ENCODE measurements around the gene KCNN4.

Gene KCNN4

GRCh38 chr19:43729919-43730318 lies 50.9 kb downstream of the KCNN4 start:
- no peak for TF ChIP-seq CTCF (IDR thresholded peaks at IDR 0.05; ENCODE audit: low read depth, low read length)
- no peak for DNase-seq (ENCODE audit: low read depth in 2 of 2)
- H3K4me3 ChIP-seq (replicated peaks in 1 of 2; ENCODE audit: low read depth in 2 of 2, low read length in 2 of 2), result no peak overlapping the region

GRCh38 chr19:43727593-43727853 lies 53.2 kb downstream of the KCNN4 start:
- no peak for TF ChIP-seq CTCF (IDR thresholded peaks at IDR 0.05; ENCODE audit: low read depth, low read length)
- DNase-seq (ENCODE audit: low read depth in 2 of 2), result no peak
- H3K4me3 ChIP-seq (replicated peaks in 1 of 2; ENCODE audit: low read depth in 2 of 2, low read length in 2 of 2), result no peak overlapping the region

GRCh38 chr19:43726736-43727592 lies 53.8 kb downstream of the KCNN4 start:
- peak in 1 of 2 donors; percentile 29 for DNase-seq (ENCODE audit: low read depth in 2 of 2)
- H3K4me3 ChIP-seq (replicated peaks in 1 of 2; ENCODE audit: low read depth in 2 of 2, low read length in 2 of 2), result no peak overlapping the region
- TF ChIP-seq CTCF (IDR thresholded peaks at IDR 0.05; ENCODE audit: low read depth, low read length), result no peak

- TF ChIP-seq CTCF (IDR thresholded peaks at IDR 0.05; ENCODE audit: low read depth, low read length), result no peak
- no peak overlapping the region for H3K4me3 ChIP-seq (replicated peaks in 1 of 2; ENCODE audit: low read depth in 2 of 2, low read length in 2 of 2)
- DNase-seq (ENCODE audit: low read depth in 2 of 2), result peak; percentile 17 to 18
These were observed 55.3 kb downstream of the KCNN4 start for GRCh38 chr19:43725468-43725867.

GRCh38 chr19:43724896-43725295 lies 55.9 kb downstream of the KCNN4 start:
- TF ChIP-seq CTCF (IDR thresholded peaks at IDR 0.05; ENCODE audit: low read depth, low read length), result no peak
- H3K4me3 ChIP-seq (replicated peaks in 1 of 2; ENCODE audit: low read depth in 2 of 2, low read length in 2 of 2), result no peak overlapping the region
- DNase-seq (ENCODE audit: low read depth in 2 of 2), result no peak

- peak in 1 of 2 donors; percentile 46 for DNase-seq (ENCODE audit: low read depth in 2 of 2)
- H3K4me3 ChIP-seq (replicated peaks in 1 of 2; ENCODE audit: low read depth in 2 of 2, low read length in 2 of 2), result no peak overlapping the region
- peak; percentile 52 for TF ChIP-seq CTCF (IDR thresholded peaks at IDR 0.05; ENCODE audit: low read depth, low read length)
These were observed 57.2 kb downstream of the KCNN4 start for GRCh38 chr19:43723588-43723987.

All from cardiac fibroblast (primary cell).